GM21825 (cell line): ENCODE results near the gene IQGAP3.
"Not testable (repeated sequence)": the region's sequence is repeated elsewhere in the genome, so short reads cannot be mapped to it uniquely, and the experiment has no call there.

ENCODE experiments used
- ATAC-seq: cut with Tn5 transposase; IDR thresholded peaks from one replicate; pipeline ENCODE4 v1.9.1; 2021; ENCODE audit warnings: mild to moderate bottlenecking, moderate library complexity; ENCODE audit not compliant: unreplicated experiment

The IQGAP3 gene

GRCh38 chr1:156571919-156572662 lies at the start of gene IQGAP3:
Gene IQGAP3, minus strand, starts transcription at chr1:156572565. Its CDS starts 36 bp downstream, at chr1:156572529.
- ATAC-seq, result peak; percentile 73

- no peak for ATAC-seq
Measured at GRCh38 chr1:156619582-156619955, 47.2 kb upstream of the IQGAP3 start.

- no peak for ATAC-seq
Measured at GRCh38 chr1:156618853-156619581, 46.7 kb upstream of the IQGAP3 start, which contains the start of gene HAPLN2. Gene HAPLN2, plus strand, starts transcription at chr1:156619415. Its CDS starts 4,076 bp downstream, at chr1:156623491.

- ATAC-seq, result no peak
Measured at GRCh38 chr1:156616463-156616862, 44.1 kb upstream of the IQGAP3 start.

- no peak for ATAC-seq
Measured at GRCh38 chr1:156615946-156616345, 43.6 kb upstream of the IQGAP3 start.

GRCh38 chr1:156612666-156613065 lies 40.3 kb upstream of the IQGAP3 start:
- ATAC-seq, result no peak

GRCh38 chr1:156610072-156610471 lies 37.7 kb upstream of the IQGAP3 start:
- ATAC-seq, result not testable (repeated sequence)

- ATAC-seq, result no peak
Measured at GRCh38 chr1:156608981-156609380, 36.6 kb upstream of the IQGAP3 start.

- no peak for ATAC-seq
Measured at GRCh38 chr1:156608036-156608674, 35.8 kb upstream of the IQGAP3 start.

GRCh38 chr1:156607344-156607743 lies 35.0 kb upstream of the IQGAP3 start:
- not testable (repeated sequence) for ATAC-seq

GRCh38 chr1:156602557-156602993 lies 30.2 kb upstream of the IQGAP3 start:
- ATAC-seq, result no peak

GRCh38 chr1:156601892-156602291 lies 29.5 kb upstream of the IQGAP3 start:
- no peak for ATAC-seq

GRCh38 chr1:156601122-156601830 lies 28.9 kb upstream of the IQGAP3 start, which contains the start of gene GPATCH4:
Gene GPATCH4, minus strand, starts transcription at chr1:156601479.
- ATAC-seq, result peak; percentile 61

GRCh38 chr1:156600733-156601121 lies 28.4 kb upstream of the IQGAP3 start:
- no peak for ATAC-seq

- no peak for ATAC-seq
Measured at GRCh38 chr1:156599811-156600210, 27.4 kb upstream of the IQGAP3 start.

GRCh38 chr1:156598731-156599432 lies 26.5 kb upstream of the IQGAP3 start:
- ATAC-seq, result no peak

- ATAC-seq, result no peak
Measured at GRCh38 chr1:156598125-156598524, 25.8 kb upstream of the IQGAP3 start.

- ATAC-seq, result no peak
Measured at GRCh38 chr1:156596426-156596825, 24.1 kb upstream of the IQGAP3 start.

- ATAC-seq, result no peak
Measured at GRCh38 chr1:156595016-156595415, 22.7 kb upstream of the IQGAP3 start.

GRCh38 chr1:156594190-156594589 lies 21.8 kb upstream of the IQGAP3 start:
- ATAC-seq, result no peak
